Measurements from ENCODE around the gene NHLH2.

Gene NHLH2

DNA sequence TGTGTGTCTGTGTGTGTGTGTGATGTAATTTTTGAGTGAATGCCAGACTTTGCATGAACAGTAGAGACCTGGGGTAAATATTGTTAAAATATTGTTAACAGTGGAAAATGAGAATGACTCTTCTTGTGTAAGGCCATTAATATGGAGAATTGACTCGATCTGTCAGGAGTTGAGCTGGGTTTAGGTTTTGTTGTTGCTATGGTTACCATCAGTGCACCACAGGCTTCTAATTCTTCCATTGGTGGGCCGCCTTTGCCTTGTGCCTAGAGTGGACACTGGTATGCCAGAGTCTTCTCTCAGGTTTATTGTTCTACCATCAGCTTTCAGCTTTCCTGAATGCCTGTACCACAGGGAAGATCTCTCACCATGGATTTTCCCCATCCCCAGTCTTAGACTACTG lies 10.0 kb upstream of the NHLH2 start:
- H2AK5ac ChIP-seq (ENCODE audit: low read length, severe bottlenecking): no peak overlapping the region
- no peak overlapping the region for H2BK12ac ChIP-seq (ENCODE audit: low read length in 2 of 2)
- no peak overlapping the region for H3K4me2 ChIP-seq (ENCODE audit: low read length, poor library complexity, severe bottlenecking)
- no peaks in the 10 kb centered on the region for H3K79me1 ChIP-seq (replicated peaks; ENCODE audit: low read length, poor library complexity, severe bottlenecking)
- no peaks in the 10 kb centered on the region for H3K4me1 ChIP-seq (ENCODE audit: control insufficient read depth, insufficient read depth, low read depth, low read length)
- H2BK120ac ChIP-seq (ENCODE audit: low read depth, low read length): no peak overlapping the region
- H3K23ac ChIP-seq (ENCODE audit: low read length in 2 of 2): no peak overlapping the region
- H4K91ac ChIP-seq (ENCODE audit: low read length): no peak overlapping the region
- DNase-seq: no peak
- H3K36me3 ChIP-seq (ENCODE audit: control insufficient read depth in 1 of 2, insufficient read depth in 2 of 2, low read depth in 1 of 2, low read length in 2 of 2): no peaks in the 10 kb centered on the region
- H3K18ac ChIP-seq (ENCODE audit: low read depth in 1 of 2, low read length in 2 of 2): no peak overlapping the region
- no peak overlapping the region for H3K27ac ChIP-seq (ENCODE audit: low read length, poor library complexity, severe bottlenecking)
- no peak overlapping the region for H3K9ac ChIP-seq (ENCODE audit: low read length)
- H2BK15ac ChIP-seq (ENCODE audit: low read depth, poor library complexity, severe bottlenecking): no peak overlapping the region
- H3K4me3 ChIP-seq (ENCODE audit: insufficient read depth in 1 of 2, low read depth in 1 of 2, low read length in 2 of 2): no peak overlapping the region
- WGBS: 79% methylated on average over 2 of the region's 2 CpGs
- H3K27me3 ChIP-seq (ENCODE audit: control insufficient read depth in 1 of 2, insufficient read depth in 1 of 2, low read length in 2 of 2): peaks cover 4 to 23% of the 10 kb centered on the region in 2 experiments
- no peak overlapping the region for H2BK5ac ChIP-seq (ENCODE audit: low read depth, low read length, poor library complexity, severe bottlenecking)
- H4K8ac ChIP-seq (ENCODE audit: low read length): no peak overlapping the region
- no peak overlapping the region for H3K14ac ChIP-seq (ENCODE audit: low read length in 2 of 2)
- peaks cover 7% of the 10 kb centered on the region for H3K9me3 ChIP-seq (ENCODE audit: control insufficient read depth, low read length)
- H2AFZ ChIP-seq (ENCODE audit: low read depth, low read length): no peak overlapping the region
- no peak overlapping the region for H3K4ac ChIP-seq (ENCODE audit: low read depth in 1 of 2, low read length in 2 of 2)

DNA sequence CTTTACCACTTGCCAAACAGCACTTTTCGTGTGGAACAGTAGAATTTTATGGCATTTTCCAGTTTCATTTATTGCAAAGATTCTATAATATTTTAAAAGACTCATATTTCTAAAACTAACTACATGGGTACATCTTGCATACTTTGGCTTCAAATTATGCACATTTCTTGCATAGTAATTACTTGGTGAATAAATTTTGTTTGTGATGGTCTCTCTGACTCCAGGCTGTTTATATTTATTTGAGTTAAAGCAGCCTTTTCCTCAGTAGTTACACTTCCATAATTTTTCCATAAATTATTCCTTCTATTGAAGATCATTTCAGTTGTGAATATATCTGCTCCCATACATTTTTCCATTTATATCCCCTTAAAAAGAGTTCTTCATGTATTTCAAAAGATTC lies 6.9 kb upstream of the NHLH2 start:
- Histone ChIP-seq H4K91ac (ENCODE audit: low read length) (no peak overlapping the region), H3K18ac (ENCODE audit: low read depth in 1 of 2, low read length in 2 of 2) (no peak overlapping the region), H3K27me3 (ENCODE audit: control insufficient read depth in 1 of 2, insufficient read depth in 1 of 2, low read length in 2 of 2) (peaks cover 16 to 45% of the 10 kb centered on the region in 2 experiments), H2BK12ac (ENCODE audit: low read length in 2 of 2) (no peak overlapping the region), H3K9ac (ENCODE audit: low read length) (no peak overlapping the region), H4K8ac (ENCODE audit: low read length) (no peak overlapping the region), H3K14ac (ENCODE audit: low read length in 2 of 2) (no peak overlapping the region), H3K4ac (ENCODE audit: low read depth in 1 of 2, low read length in 2 of 2) (no peak overlapping the region), H2BK15ac (ENCODE audit: low read depth, poor library complexity, severe bottlenecking) (no peak overlapping the region), H3K36me3 (ENCODE audit: control insufficient read depth in 1 of 2, insufficient read depth in 2 of 2, low read depth in 1 of 2, low read length in 2 of 2) (no peaks in the 10 kb centered on the region), H2AFZ (ENCODE audit: low read depth, low read length) (no peak overlapping the region), H3K79me1 (replicated peaks; ENCODE audit: low read length, poor library complexity, severe bottlenecking) (no peaks in the 10 kb centered on the region), H3K9me3 (ENCODE audit: control insufficient read depth, low read length) (no peaks in the 10 kb centered on the region), H3K23ac (ENCODE audit: low read length in 2 of 2) (no peak overlapping the region), H3K4me1 (ENCODE audit: control insufficient read depth, insufficient read depth, low read depth, low read length) (no peaks in the 10 kb centered on the region), H3K4me2 (ENCODE audit: low read length, poor library complexity, severe bottlenecking) (no peak overlapping the region), H3K4me3 (ENCODE audit: insufficient read depth in 1 of 2, low read depth in 1 of 2, low read length in 2 of 2) (no peak overlapping the region), H2BK5ac (ENCODE audit: low read depth, low read length, poor library complexity, severe bottlenecking) (no peak overlapping the region), H3K27ac (ENCODE audit: low read length, poor library complexity, severe bottlenecking) (no peak overlapping the region), H2AK5ac (ENCODE audit: low read length, severe bottlenecking) (no peak overlapping the region), H2BK120ac (ENCODE audit: low read depth, low read length) (no peak overlapping the region)
- WGBS: 100% methylated on average over 1 of the region's 1 CpG
- DNase-seq: no peak

DNA sequence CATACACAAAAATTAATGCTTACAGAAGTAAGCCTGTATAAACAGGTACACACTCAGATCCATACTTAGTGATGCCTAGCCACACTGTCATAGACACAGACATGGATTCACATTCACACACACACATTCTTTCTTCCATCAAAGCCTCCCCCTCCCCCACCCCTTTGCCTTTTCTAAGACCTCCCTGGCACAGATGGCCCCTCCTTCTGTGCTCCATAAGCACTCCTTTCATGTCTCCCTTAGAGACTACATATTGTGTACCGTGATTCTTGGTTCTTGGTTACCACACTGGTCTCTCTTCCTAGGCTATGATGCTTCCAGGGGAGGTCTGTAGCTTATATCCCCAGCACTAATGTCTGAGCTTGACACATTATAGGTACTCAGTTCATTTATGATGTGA lies 2.0 kb upstream of the NHLH2 start:
- Histone ChIP-seq H3K4me3 (ENCODE audit: insufficient read depth in 1 of 2, low read depth in 1 of 2, low read length in 2 of 2) (no peak overlapping the region), H3K4me2 (ENCODE audit: low read length, poor library complexity, severe bottlenecking) (no peak overlapping the region), H4K8ac (ENCODE audit: low read length) (no peak overlapping the region), H3K18ac (ENCODE audit: low read depth in 1 of 2, low read length in 2 of 2) (no peak overlapping the region), H4K91ac (ENCODE audit: low read length) (no peak overlapping the region), H3K4me1 (ENCODE audit: control insufficient read depth, insufficient read depth, low read depth, low read length) (peaks cover 9% of the 10 kb centered on the region), H2BK5ac (ENCODE audit: low read depth, low read length, poor library complexity, severe bottlenecking) (no peak overlapping the region), H3K36me3 (ENCODE audit: control insufficient read depth in 1 of 2, insufficient read depth in 2 of 2, low read depth in 1 of 2, low read length in 2 of 2) (peaks cover 0 to 6% of the 10 kb centered on the region in 2 experiments), H3K9ac (ENCODE audit: low read length) (no peak overlapping the region), H3K4ac (ENCODE audit: low read depth in 1 of 2, low read length in 2 of 2) (no peak overlapping the region), H3K23ac (ENCODE audit: low read length in 2 of 2) (no peak overlapping the region), H3K9me3 (ENCODE audit: control insufficient read depth, low read length) (no peaks in the 10 kb centered on the region), H2AFZ (ENCODE audit: low read depth, low read length) (no peak overlapping the region), H3K27me3 (ENCODE audit: control insufficient read depth in 1 of 2, insufficient read depth in 1 of 2, low read length in 2 of 2) (peaks cover 56 to 76% of the 10 kb centered on the region in 2 experiments), H2BK15ac (ENCODE audit: low read depth, poor library complexity, severe bottlenecking) (no peak overlapping the region), H3K14ac (ENCODE audit: low read length in 2 of 2) (no peak overlapping the region), H2AK5ac (ENCODE audit: low read length, severe bottlenecking) (no peak overlapping the region), H3K79me1 (replicated peaks; ENCODE audit: low read length, poor library complexity, severe bottlenecking) (no peaks in the 10 kb centered on the region), H2BK120ac (ENCODE audit: low read depth, low read length) (no peak overlapping the region), H3K27ac (ENCODE audit: low read length, poor library complexity, severe bottlenecking) (no peak overlapping the region), H2BK12ac (ENCODE audit: low read length in 2 of 2) (no peak overlapping the region)
- DNase-seq: no peak
- WGBS: no CpG with 5 or more reads among the region's 1 CpG

DNA sequence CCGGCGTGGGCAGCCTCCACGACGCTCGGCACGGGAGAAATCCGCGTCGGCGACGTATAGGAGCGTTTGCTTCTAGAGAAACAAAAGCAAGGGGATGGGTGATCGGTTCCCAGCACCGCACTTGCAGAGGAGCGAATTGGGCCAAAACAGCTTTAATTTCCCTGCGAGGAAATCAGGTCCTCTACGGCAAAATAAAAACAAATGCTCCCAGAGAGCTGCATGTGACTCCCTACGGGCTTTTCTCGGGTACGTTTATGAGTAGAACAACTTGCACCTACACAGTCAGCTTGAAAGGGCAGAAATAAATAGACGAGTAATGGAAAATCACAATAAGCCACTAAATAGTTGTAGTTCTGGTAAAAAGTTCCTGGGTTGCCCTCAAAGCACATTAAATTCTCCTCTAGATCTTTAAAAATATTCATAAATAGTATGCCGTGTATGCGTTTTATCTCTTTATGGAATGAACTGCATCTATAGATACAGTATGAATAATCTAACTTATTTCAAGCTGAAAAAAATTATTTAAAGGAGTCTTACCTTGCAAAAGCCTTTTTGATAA lies 1.2 kb downstream of the NHLH2 start:
- H3K36me3 ChIP-seq (ENCODE audit: control insufficient read depth in 1 of 2, insufficient read depth in 2 of 2, low read depth in 1 of 2, low read length in 2 of 2): peaks cover 0 to 9% of the 10 kb centered on the region in 2 experiments
- peak overlapping the region; percentile 77 for H2BK5ac ChIP-seq (ENCODE audit: low read depth, low read length, poor library complexity, severe bottlenecking)
- H3K9ac ChIP-seq (ENCODE audit: low read length): peak overlapping the region; percentile 70
- 5% methylated on average over 19 of the region's 23 CpGs for WGBS
- peak overlapping the region in 1 of 2 experiments; percentile 76 for H2BK12ac ChIP-seq (ENCODE audit: low read length in 2 of 2)
- no peak overlapping the region for H3K18ac ChIP-seq (ENCODE audit: low read depth in 1 of 2, low read length in 2 of 2)
- H2BK120ac ChIP-seq (ENCODE audit: low read depth, low read length): peak overlapping the region; percentile 39
- no peak overlapping the region for H2AFZ ChIP-seq (ENCODE audit: low read depth, low read length)
- H2BK15ac ChIP-seq (ENCODE audit: low read depth, poor library complexity, severe bottlenecking): no peak overlapping the region
- H3K9me3 ChIP-seq (ENCODE audit: control insufficient read depth, low read length): no peaks in the 10 kb centered on the region
- no peak overlapping the region for H3K23ac ChIP-seq (ENCODE audit: low read length in 2 of 2)
- H2AK5ac ChIP-seq (ENCODE audit: low read length, severe bottlenecking): no peak overlapping the region
- H3K4ac ChIP-seq (ENCODE audit: low read depth in 1 of 2, low read length in 2 of 2): no peak overlapping the region
- H3K4me2 ChIP-seq (ENCODE audit: low read length, poor library complexity, severe bottlenecking): peak overlapping the region; percentile 52
- H4K91ac ChIP-seq (ENCODE audit: low read length): no peak overlapping the region
- peaks cover 12% of the 10 kb centered on the region for H3K4me1 ChIP-seq (ENCODE audit: control insufficient read depth, insufficient read depth, low read depth, low read length)
- H3K27me3 ChIP-seq (ENCODE audit: control insufficient read depth in 1 of 2, insufficient read depth in 1 of 2, low read length in 2 of 2): peaks cover 65 to 93% of the 10 kb centered on the region in 2 experiments
- H4K8ac ChIP-seq (ENCODE audit: low read length): no peak overlapping the region
- H3K14ac ChIP-seq (ENCODE audit: low read length in 2 of 2): no peak overlapping the region
- peak overlapping the region in 1 of 2 experiments; percentile 71 for H3K4me3 ChIP-seq (ENCODE audit: insufficient read depth in 1 of 2, low read depth in 1 of 2, low read length in 2 of 2)
- H3K79me1 ChIP-seq (replicated peaks; ENCODE audit: low read length, poor library complexity, severe bottlenecking): no peaks in the 10 kb centered on the region
- peak; percentile 10 for DNase-seq
- H3K27ac ChIP-seq (ENCODE audit: low read length, poor library complexity, severe bottlenecking): no peak overlapping the region
